A549 (cell line): Measurements from ENCODE around the gene RENBP. TPM values are rescaled to one million over a fixed set of nuclear protein-coding genes. Genes with fewer than 3 reads are reported as not detected.

Experiments used
- ATAC-seq, 2 experiments: fragments of 200-7000 bp in 1 of 2; fragments of >200 bp in 1 of 2; cut with Nextera tagmentation in 1 of 2; cut with Tn5 transposase in 1 of 2; 3 replicates each; pipeline versions ENCODE4 v1.8.0 to v1.9.1; 2018 to 2020; ENCODE audit warnings: mild to moderate bottlenecking in 1 of 2, moderate library complexity in 1 of 2
- CTCF ChIA-PET: fragments of 300-600 bp; sonication (Branson Sonifier 250); formaldehyde crosslinking; extraction: SDS; loops from one replicate; lab custom pipeline; 2021; ENCODE audit warnings: antibody characterized with exemption, inconsistent platforms; lab: Yijun Ruan, JAX
- POLR2A ChIA-PET: fragments of 350-600 bp; formaldehyde crosslinking; extraction: SDS; loops from one replicate; lab custom pipeline; 2021; ENCODE audit warnings: antibody characterized with exemption, inconsistent platforms; lab: Yijun Ruan, JAX
- DNase-seq, 2 experiments: peaks; one replicate each; pipeline versions ENCODE4 v3.0.0 to v3.0.0-alpha.2; 2011 to 2016; ENCODE audit warnings: low read depth in 1 of 2, low spot score in 1 of 2
- FAIRE-seq: peaks from 2 replicates; lab custom pipeline; 2011; peaks lifted over from hg19 to GRCh38; lab: Jason Lieb, UNC
- H3K27ac ChIP-seq, 2 experiments: fragments of >200 bp; sonication (Bioruptor Twin); formaldehyde crosslinking; 3 replicates each; pipeline ENCODE4 v1.5.1; 2016 to 2017
- H3K4me1 ChIP-seq: fragments of >200 bp; sonication (Bioruptor Twin); formaldehyde crosslinking; 3 replicates; pipeline ENCODE4 v1.6.1; 2016
- H3K4me2 ChIP-seq: fragments of >200 bp; sonication (Bioruptor Twin); formaldehyde crosslinking; 3 replicates; pipeline ENCODE4 v1.6.1; 2016
- H3K4me3 ChIP-seq: fragments of >200 bp; sonication (Bioruptor Twin); formaldehyde crosslinking; 3 replicates; pipeline ENCODE4 v1.5.1; 2016
- H3K9me3 ChIP-seq: fragments of >200 bp; sonication (Bioruptor Twin); formaldehyde crosslinking; 3 replicates; pipeline ENCODE4 v1.6.1; 2016
- BCL3 ChIP-seq: fragments of >200 bp; sonication (Bioruptor Twin); formaldehyde crosslinking; IDR thresholded peaks from 3 replicates; pipeline ENCODE4 v1.6.1; 2016
- CBX2 ChIP-seq: fragments of 200-600 bp; sonication (generic); IDR thresholded peaks from 2 replicates; pipeline ENCODE4 v1.6.1; 2016; ENCODE audit warnings: low read depth, mild to moderate bottlenecking, borderline replicate concordance
- CEBPB ChIP-seq, 2 experiments: fragments of >200 bp in 1 of 2; sonication (Bioruptor Twin) in 1 of 2; formaldehyde crosslinking in 1 of 2; IDR thresholded peaks; 2 replicates each; pipeline ENCODE4 v1.6.1; 2012 to 2016
- FOXS1 ChIP-seq: fragments of 250-450 bp; sonication (Bioruptor Pico); IDR thresholded peaks from 2 replicates; pipeline ENCODE4 v1.5.0; 2020; ENCODE audit warnings: mild to moderate bottlenecking, moderate library complexity
- HOXA7 ChIP-seq: fragments of 250-450 bp; sonication (Bioruptor Pico); IDR thresholded peaks from 2 replicates; pipeline ENCODE4 v1.5.0; 2020; ENCODE audit warnings: mild to moderate bottlenecking, moderate library complexity
- JUNB ChIP-seq: fragments of >200 bp; sonication (Bioruptor Twin); formaldehyde crosslinking; IDR thresholded peaks from 2 replicates; pipeline ENCODE4 v1.6.1; 2016
- KDM1A ChIP-seq: fragments of 200-600 bp; sonication (generic); IDR thresholded peaks from 2 replicates; pipeline ENCODE4 v1.6.1; 2016; ENCODE audit warnings: low read depth, mild to moderate bottlenecking
- NPAS2 ChIP-seq: fragments of 250-450 bp; sonication (Bioruptor Pico); IDR thresholded peaks from 2 replicates; pipeline ENCODE4 v1.8.0; 2022; ENCODE audit warnings: mild to moderate bottlenecking, moderate library complexity, borderline replicate concordance
- PHF8 ChIP-seq: fragments of 200-600 bp; sonication (generic); IDR thresholded peaks from 2 replicates; pipeline ENCODE4 v1.6.1; 2016; ENCODE audit warnings: low read depth, mild to moderate bottlenecking, antibody characterized with exemption, moderate library complexity, borderline replicate concordance
- POLR2A ChIP-seq: IDR thresholded peaks from 2 replicates; pipeline ENCODE4 v1.6.1; 2012; ENCODE audit warnings: mild to moderate bottlenecking, low read length
- POLR2AphosphoS2 ChIP-seq: conservative IDR thresholded peaks from 2 replicates; pipeline ENCODE4 v1.6.1; 2012; ENCODE audit warnings: low read length, improper control_type of control experiment, inconsistent platforms
- TP53 ChIP-seq: fragments of 250-450 bp; sonication (Bioruptor Pico); IDR thresholded peaks from 2 replicates; pipeline ENCODE4 v1.5.0; 2021; ENCODE audit warnings: mild to moderate bottlenecking, moderate library complexity
- ZFP36 ChIP-seq: fragments of 450-650 bp; IDR thresholded peaks from 2 replicates; pipeline ENCODE4 v1.6.1; 2014; ENCODE audit warnings: borderline replicate concordance; ENCODE audit not compliant: partially characterized antibody
- WGBS: methylation state at CpG from one replicate; pipeline ENCODE4 v1.1.6; 2017; ENCODE audit errors: missing lambda C conversion rate; 5-methylcytosine and 5-hydroxymethylcytosine counted together
- polyA plus RNA-seq, 4 experiments: library from polyadenylated mRNA; depleted of rRNA in 3 of 4; stranded (reverse); fragments of >200 nt; fragmentation: RNase III in 1 of 4; extraction: RNeasy Plus Mini Kit Qiagen cat#74134 plus additional on column Dnase treatment in 1 of 4; gene quantifications; 2 replicates in 3 of 4; 3 replicates in 1 of 4; pipeline ENCODE4 v1.2.3, GENCODE V29; 2011 to 2017
- small RNA-seq, 6 experiments: library from RNA; depleted of rRNA; stranded (forward); fragments of <200 nt; gene quantifications; one replicate each; pipeline ENCODE3, GENCODE V24; 2012
- TF ChIP-seq, protein P1 (sequence below): fragments of 200-600 bp; sonication (generic); IDR thresholded peaks from 2 replicates; pipeline ENCODE4 v1.6.1; 2016; ENCODE audit warnings: antibody characterized with exemption, mild to moderate bottlenecking, moderate library complexity

RENBP gene
- polyA plus RNA-seq, 2 of the 4 experiments (the other 2 are of a cell fraction): not detected

- no peak for FAIRE-seq
- 64% methylated on average over 22 of the region's 94 CpGs for WGBS
Observed at GRCh38 chrX:153885968-153886903, 58.2 kb downstream of the RENBP start, which contains the start of gene L1CAM. Gene L1CAM (minus strand): TSS chrX:153886173. CDS start chrX:153875836, 10,337 bp downstream.

More at GRCh38 chrX:153885968-153886903, 58.2 kb downstream of the RENBP start, which contains the start of gene L1CAM:
- Histone ChIP-seq H3K4me2 (peak within 1 kb of the TSS; percentile 91), H3K4me3 (peak within 1 kb of the TSS; percentile 52), H3K27ac (peak within 1 kb of the TSS; percentile 33 to 81; a peak in 5 of 6 replicates), H3K4me1 (peaks cover 21% of the 10 kb centered on the region), H3K9me3 (no peaks in the 10 kb centered on the region)
- ChIA-PET POLR2A (no interaction called here), CTCF (interaction anchor here (1.1 to 1.5 kb wide), 3 partner anchors 27 to 61 kb away, joined by 3 to 6 read pairs (median 3); no protein-coding TSS in a partner anchor)
- DNase-seq (no peak), ATAC-seq (peak in 1 of 2 experiments; percentile 32; a peak in 2 of 6 replicates)
- no peak for TF ChIP-seq CEBPB (IDR thresholded peaks at IDR 0.05)
- TF ChIP-seq HOXA7 (CRISPR knock-in tag): no peak
- no peak for TF ChIP-seq TP53 (CRISPR knock-in tag)
- no peak for TF ChIP-seq FOXS1
- no peak for TF ChIP-seq CBX2
- no peak for TF ChIP-seq NPAS2
- TF ChIP-seq POLR2A: no peak
- TF ChIP-seq KDM1A: no peak
- TF ChIP-seq, protein P1, sequence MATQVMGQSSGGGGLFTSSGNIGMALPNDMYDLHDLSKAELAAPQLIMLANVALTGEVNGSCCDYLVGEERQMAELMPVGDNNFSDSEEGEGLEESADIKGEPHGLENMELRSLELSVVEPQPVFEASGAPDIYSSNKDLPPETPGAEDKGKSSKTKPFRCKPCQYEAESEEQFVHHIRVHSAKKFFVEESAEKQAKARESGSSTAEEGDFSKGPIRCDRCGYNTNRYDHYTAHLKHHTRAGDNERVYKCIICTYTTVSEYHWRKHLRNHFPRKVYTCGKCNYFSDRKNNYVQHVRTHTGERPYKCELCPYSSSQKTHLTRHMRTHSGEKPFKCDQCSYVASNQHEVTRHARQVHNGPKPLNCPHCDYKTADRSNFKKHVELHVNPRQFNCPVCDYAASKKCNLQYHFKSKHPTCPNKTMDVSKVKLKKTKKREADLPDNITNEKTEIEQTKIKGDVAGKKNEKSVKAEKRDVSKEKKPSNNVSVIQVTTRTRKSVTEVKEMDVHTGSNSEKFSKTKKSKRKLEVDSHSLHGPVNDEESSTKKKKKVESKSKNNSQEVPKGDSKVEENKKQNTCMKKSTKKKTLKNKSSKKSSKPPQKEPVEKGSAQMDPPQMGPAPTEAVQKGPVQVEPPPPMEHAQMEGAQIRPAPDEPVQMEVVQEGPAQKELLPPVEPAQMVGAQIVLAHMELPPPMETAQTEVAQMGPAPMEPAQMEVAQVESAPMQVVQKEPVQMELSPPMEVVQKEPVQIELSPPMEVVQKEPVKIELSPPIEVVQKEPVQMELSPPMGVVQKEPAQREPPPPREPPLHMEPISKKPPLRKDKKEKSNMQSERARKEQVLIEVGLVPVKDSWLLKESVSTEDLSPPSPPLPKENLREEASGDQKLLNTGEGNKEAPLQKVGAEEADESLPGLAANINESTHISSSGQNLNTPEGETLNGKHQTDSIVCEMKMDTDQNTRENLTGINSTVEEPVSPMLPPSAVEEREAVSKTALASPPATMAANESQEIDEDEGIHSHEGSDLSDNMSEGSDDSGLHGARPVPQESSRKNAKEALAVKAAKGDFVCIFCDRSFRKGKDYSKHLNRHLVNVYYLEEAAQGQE: no peak
- TF ChIP-seq ZFP36: no peak
- no peak for TF ChIP-seq PHF8
- no peak for TF ChIP-seq BCL3
- no peak for TF ChIP-seq POLR2AphosphoS2
- TF ChIP-seq JUNB: no peak

Small RNA genes within 50 kb of the gene (small RNA-seq; reads per million reads assigned to genes)
- gene MIR3202-1: 0 reads per million in 6 experiments

Other genes starting within 250 kb of the RENBP start
- 217 and 257 TPM in 2 replicates for gene BCAP31, start 220.3 kb downstream of the RENBP start, polyA plus RNA-seq (2011; rRNA removed)
- gene BCAP31, start 220.3 kb downstream of the RENBP start, polyA plus RNA-seq (2017; fragmentation: RNase III; extraction: RNeasy Plus Mini Kit Qiagen cat#74134 plus additional on column Dnase treatment): 335 to 351 TPM (median 349 TPM) in 3 replicates
- gene ABCD1, start 219.8 kb downstream of the RENBP start, polyA plus RNA-seq (2011; rRNA removed): 1.7 and 1.8 TPM in 2 replicates
- 3.3 to 5.1 TPM (median 3.8 TPM) in 3 replicates for gene ABCD1, start 219.8 kb downstream of the RENBP start, polyA plus RNA-seq (2017; fragmentation: RNase III; extraction: RNeasy Plus Mini Kit Qiagen cat#74134 plus additional on column Dnase treatment)
- gene PLXNB3, start 180.4 kb downstream of the RENBP start, polyA plus RNA-seq (2011; rRNA removed): 1.1 and 1.2 TPM in 2 replicates
- 2.5 to 3.9 TPM (median 3.1 TPM) in 3 replicates for gene PLXNB3, start 180.4 kb downstream of the RENBP start, polyA plus RNA-seq (2017; fragmentation: RNase III; extraction: RNeasy Plus Mini Kit Qiagen cat#74134 plus additional on column Dnase treatment)
- not detected in 2 replicates for gene SRPK3, start 163.6 kb downstream of the RENBP start, polyA plus RNA-seq (2011; rRNA removed)
- gene SRPK3, start 163.6 kb downstream of the RENBP start, polyA plus RNA-seq (2017; fragmentation: RNase III; extraction: RNeasy Plus Mini Kit Qiagen cat#74134 plus additional on column Dnase treatment): 0.03 to 0.08 TPM (median 0.05 TPM) in 3 replicates
- 45.6 and 50.7 TPM in 2 replicates for gene IDH3G, start 150.3 kb downstream of the RENBP start, polyA plus RNA-seq (2011; rRNA removed)
- gene IDH3G, start 150.3 kb downstream of the RENBP start, polyA plus RNA-seq (2017; fragmentation: RNase III; extraction: RNeasy Plus Mini Kit Qiagen cat#74134 plus additional on column Dnase treatment): 58.5 to 60.3 TPM (median 59.9 TPM) in 3 replicates
- gene SSR4, start 150.0 kb downstream of the RENBP start, polyA plus RNA-seq (2011; rRNA removed): 212 and 293 TPM in 2 replicates
- gene SSR4, start 150.0 kb downstream of the RENBP start, polyA plus RNA-seq (2017; fragmentation: RNase III; extraction: RNeasy Plus Mini Kit Qiagen cat#74134 plus additional on column Dnase treatment): 347 to 354 TPM (median 352 TPM) in 3 replicates
- 1.2 and 1.3 TPM in 2 replicates for gene PDZD4, start 114.1 kb downstream of the RENBP start, polyA plus RNA-seq (2011; rRNA removed)
- gene PDZD4, start 114.1 kb downstream of the RENBP start, polyA plus RNA-seq (2017; fragmentation: RNase III; extraction: RNeasy Plus Mini Kit Qiagen cat#74134 plus additional on column Dnase treatment): 2.3 to 3.0 TPM (median 2.4 TPM) in 3 replicates
- 1.9 and 3.1 TPM in 2 replicates for gene L1CAM, start 58.5 kb downstream of the RENBP start, polyA plus RNA-seq (2011; rRNA removed)
- gene L1CAM, start 58.5 kb downstream of the RENBP start, polyA plus RNA-seq (2017; fragmentation: RNase III; extraction: RNeasy Plus Mini Kit Qiagen cat#74134 plus additional on column Dnase treatment): 12.8 to 14.2 TPM (median 13.3 TPM) in 3 replicates
- not detected in 2 replicates for gene AVPR2, start 40.0 kb downstream of the RENBP start, polyA plus RNA-seq (2011; rRNA removed)
- gene AVPR2, start 40.0 kb downstream of the RENBP start, polyA plus RNA-seq (2017; fragmentation: RNase III; extraction: RNeasy Plus Mini Kit Qiagen cat#74134 plus additional on column Dnase treatment): 0.05 TPM in 1 of 3 replicates, not detected in the others
- gene ARHGAP4, start 18.4 kb downstream of the RENBP start, polyA plus RNA-seq (2011; rRNA removed): 0.78 and 0.95 TPM in 2 replicates
- gene ARHGAP4, start 18.4 kb downstream of the RENBP start, polyA plus RNA-seq (2017; fragmentation: RNase III; extraction: RNeasy Plus Mini Kit Qiagen cat#74134 plus additional on column Dnase treatment): 0.98 to 2.3 TPM (median 1.1 TPM) in 3 replicates
- gene NAA10, start 9.6 kb downstream of the RENBP start, polyA plus RNA-seq (2011; rRNA removed): 63.5 and 88.8 TPM in 2 replicates
- 230 to 251 TPM (median 237 TPM) in 3 replicates for gene NAA10, start 9.6 kb downstream of the RENBP start, polyA plus RNA-seq (2017; fragmentation: RNase III; extraction: RNeasy Plus Mini Kit Qiagen cat#74134 plus additional on column Dnase treatment)
- gene HCFC1, start 27.2 kb upstream of the RENBP start, polyA plus RNA-seq (2011; rRNA removed): 4.4 and 11.9 TPM in 2 replicates
- 31.0 to 33.3 TPM (median 32.9 TPM) in 3 replicates for gene HCFC1, start 27.2 kb upstream of the RENBP start, polyA plus RNA-seq (2017; fragmentation: RNase III; extraction: RNeasy Plus Mini Kit Qiagen cat#74134 plus additional on column Dnase treatment)
- gene TMEM187, start 28.1 kb upstream of the RENBP start, polyA plus RNA-seq (2011; rRNA removed): 10.6 and 13.2 TPM in 2 replicates
- 7.0 to 8.8 TPM (median 7.8 TPM) in 3 replicates for gene TMEM187, start 28.1 kb upstream of the RENBP start, polyA plus RNA-seq (2017; fragmentation: RNase III; extraction: RNeasy Plus Mini Kit Qiagen cat#74134 plus additional on column Dnase treatment)
- 73.1 and 73.6 TPM in 2 replicates for gene IRAK1, start 75.3 kb upstream of the RENBP start, polyA plus RNA-seq (2011; rRNA removed)
- gene IRAK1, start 75.3 kb upstream of the RENBP start, polyA plus RNA-seq (2017; fragmentation: RNase III; extraction: RNeasy Plus Mini Kit Qiagen cat#74134 plus additional on column Dnase treatment): 177 to 191 TPM (median 179 TPM) in 3 replicates
- 16.6 and 17.7 TPM in 2 replicates for gene MECP2, start 153.1 kb upstream of the RENBP start, polyA plus RNA-seq (2011; rRNA removed)
- 16.5 to 19.2 TPM (median 17.9 TPM) in 3 replicates for gene MECP2, start 153.1 kb upstream of the RENBP start, polyA plus RNA-seq (2017; fragmentation: RNase III; extraction: RNeasy Plus Mini Kit Qiagen cat#74134 plus additional on column Dnase treatment)
- not detected in 2 replicates for gene OPN1LW, start 199.6 kb upstream of the RENBP start, polyA plus RNA-seq (2011; rRNA removed)
- gene OPN1LW, start 199.6 kb upstream of the RENBP start, polyA plus RNA-seq (2017; fragmentation: RNase III; extraction: RNeasy Plus Mini Kit Qiagen cat#74134 plus additional on column Dnase treatment): not detected in 3 replicates
- not detected in 2 replicates for gene OPN1MW, start 238.0 kb upstream of the RENBP start, polyA plus RNA-seq (2011; rRNA removed)
- gene OPN1MW, start 238.0 kb upstream of the RENBP start, polyA plus RNA-seq (2017; fragmentation: RNase III; extraction: RNeasy Plus Mini Kit Qiagen cat#74134 plus additional on column Dnase treatment): not detected in 3 replicates